IMR-90 (cell line): ENCODE measurements around the gene RAPSN. TPM values are rescaled to one million over a fixed set of nuclear protein-coding genes. Genes with fewer than 3 reads are reported as not detected.

ENCODE experiments used
- ATAC-seq: fragments of 200-7000 bp; cut with Tn5 transposase; 2 replicates; pipeline ENCODE4 v1.9.1; 2020; ENCODE audit warnings: low read depth, mild to moderate bottlenecking, moderate library complexity
- BruUV-seq: library from RNA; stranded (reverse); fragments of 400-500 nt; replicated peaks from 2 replicates; lab custom pipeline; 2021; lab: Mats Ljungman, UMichigan
- CTCF ChIA-PET: fragments of 300-600 bp; formaldehyde crosslinking; extraction: SDS; loops from one replicate; lab custom pipeline; 2021; ENCODE audit warnings: antibody characterized with exemption; lab: Yijun Ruan, JAX
- POLR2A ChIA-PET: fragments of 300-600 bp; sonication (Branson Sonifier 250); formaldehyde crosslinking; loops from one replicate; lab custom pipeline; 2022; ENCODE audit warnings: antibody characterized with exemption; ENCODE audit not compliant: unreplicated experiment; lab: Charles Lee
- DNase-seq: peaks from one replicate; pipeline ENCODE4 v3.0.0; 2013
- H2AFZ ChIP-seq: replicated peaks from 2 replicates; pipeline ENCODE3; 2013; ENCODE audit warnings: low read length, mild to moderate bottlenecking; ENCODE audit not compliant: poor library complexity
- H2AK5ac ChIP-seq: 2 replicates; pipeline ENCODE4 v1.6.1; 2013; ENCODE audit warnings: low read depth, low read length, inconsistent platforms
- H2AK9ac ChIP-seq: replicated peaks from 2 replicates; pipeline ENCODE3; 2013; ENCODE audit warnings: mild to moderate bottlenecking, low read depth, low read length, moderate library complexity; ENCODE audit not compliant: poor library complexity
- H2BK120ac ChIP-seq: 2 replicates; pipeline ENCODE4 v1.6.1; 2013; ENCODE audit warnings: low read depth, low read length, inconsistent platforms
- H2BK15ac ChIP-seq: 3 replicates; pipeline ENCODE4 v1.6.1; 2013; ENCODE audit warnings: low read depth, low read length, inconsistent platforms
- H2BK20ac ChIP-seq: 2 replicates; pipeline ENCODE4 v1.6.1; 2013; ENCODE audit warnings: low read depth, mild to moderate bottlenecking, inconsistent platforms, low read length, moderate library complexity
- H2BK5ac ChIP-seq: 2 replicates; pipeline ENCODE4 v1.6.1; 2013; ENCODE audit warnings: mild to moderate bottlenecking, low read depth, low read length, inconsistent platforms; ENCODE audit not compliant: poor library complexity, severe bottlenecking
- H3K14ac ChIP-seq: replicated peaks from 2 replicates; pipeline ENCODE4 v1.6.1; 2013; ENCODE audit warnings: low read depth, low read length, inconsistent platforms
- H3K18ac ChIP-seq: 2 replicates; pipeline ENCODE4 v1.6.1; 2013; ENCODE audit warnings: low read depth, low read length, control low read depth
- H3K23ac ChIP-seq: 2 replicates; pipeline ENCODE4 v1.6.1; 2013; ENCODE audit warnings: low read depth, low read length, inconsistent platforms
- H3K27ac ChIP-seq: 2 replicates; pipeline ENCODE4 v1.5.1; 2013; ENCODE audit warnings: mild to moderate bottlenecking, control low read depth, low read length; ENCODE audit not compliant: insufficient read depth
- H3K27me3 ChIP-seq: 2 replicates; pipeline ENCODE4 v1.6.1; 2013; ENCODE audit warnings: low read length; ENCODE audit not compliant: control insufficient read depth, insufficient read depth
- H3K36me3 ChIP-seq: 2 replicates; pipeline ENCODE4 v1.6.1; 2013; ENCODE audit warnings: low read length, mixed read lengths; ENCODE audit not compliant: control insufficient read depth, insufficient read depth
- H3K4ac ChIP-seq: 2 replicates; pipeline ENCODE4 v1.6.1; 2013; ENCODE audit warnings: low read depth, low read length, inconsistent platforms
- H3K4me1 ChIP-seq: 2 replicates; pipeline ENCODE4 v1.6.1; 2013; ENCODE audit warnings: low read length, mixed read lengths; ENCODE audit not compliant: control insufficient read depth, insufficient read depth
- H3K4me2 ChIP-seq: 2 replicates; pipeline ENCODE4 v1.6.1; 2013; ENCODE audit warnings: low read depth, mild to moderate bottlenecking, control low read depth, low read length, moderate library complexity
- H3K4me3 ChIP-seq: 2 replicates; pipeline ENCODE4 v1.5.1; 2013; ENCODE audit warnings: low read depth, mild to moderate bottlenecking, control low read depth, low read length, moderate library complexity; ENCODE audit not compliant: insufficient read depth
- H3K56ac ChIP-seq: 2 replicates; pipeline ENCODE4 v1.6.1; 2013; ENCODE audit warnings: low read length, inconsistent platforms; ENCODE audit not compliant: insufficient read depth; ENCODE audit errors: extremely low read depth
- H3K79me1 ChIP-seq, 2 experiments: 2 replicates each; pipeline ENCODE4 v1.6.1; 2013; ENCODE audit warnings: low read length in 2 of 2, inconsistent platforms in 1 of 2, low read depth in 1 of 2
- H3K9ac ChIP-seq: 2 replicates; pipeline ENCODE4 v1.6.1; 2013; ENCODE audit warnings: low read depth, low read length, control low read depth
- H3K9me1 ChIP-seq: 2 replicates; pipeline ENCODE4 v1.6.1; 2013; ENCODE audit warnings: low read length, inconsistent platforms; ENCODE audit not compliant: insufficient read depth
- H3K9me3 ChIP-seq: 2 replicates; pipeline ENCODE4 v1.6.1; 2013; ENCODE audit warnings: low read length; ENCODE audit not compliant: control insufficient read depth, insufficient read depth
- H4K20me1 ChIP-seq: 2 replicates; pipeline ENCODE4 v1.6.1; 2013; ENCODE audit warnings: low read length, inconsistent platforms; ENCODE audit not compliant: insufficient read depth
- H4K5ac ChIP-seq: 2 replicates; pipeline ENCODE4 v1.6.1; 2013; ENCODE audit warnings: mild to moderate bottlenecking, low read depth, low read length, control low read depth
- H4K8ac ChIP-seq, 2 experiments: 2 replicates each; pipeline ENCODE4 v1.6.1; 2013; ENCODE audit warnings: low read depth in 2 of 2, low read length in 2 of 2, control low read depth in 1 of 2, inconsistent platforms in 1 of 2
- H4K91ac ChIP-seq: 2 replicates; pipeline ENCODE4 v1.6.1; 2013; ENCODE audit warnings: low read depth, low read length, inconsistent platforms; ENCODE audit not compliant: insufficient read depth
- BHLHE40 ChIP-seq: fragments of 150-350 bp; IDR thresholded peaks from 2 replicates; pipeline ENCODE4 v1.6.1; 2016; ENCODE audit warnings: mild to moderate bottlenecking, low read depth, low read length
- CEBPB ChIP-seq: IDR thresholded peaks from 2 replicates; pipeline ENCODE4 v1.6.1; 2012; ENCODE audit warnings: low read depth, low read length, improper control_type of control experiment
- CHD1 ChIP-seq: IDR thresholded peaks from 2 replicates; pipeline ENCODE4 v1.6.1; 2012; ENCODE audit warnings: low read depth, low read length, improper control_type of control experiment
- FOS ChIP-seq: fragments of 150-350 bp; IDR thresholded peaks from 2 replicates; pipeline ENCODE4 v1.6.1; 2016; ENCODE audit warnings: low read depth, low read length
- MAZ ChIP-seq: IDR thresholded peaks from 2 replicates; pipeline ENCODE4 v1.6.1; 2012; ENCODE audit warnings: low read depth, mild to moderate bottlenecking, low read length, improper control_type of control experiment, moderate library complexity, borderline replicate concordance
- MXI1 ChIP-seq: IDR thresholded peaks from 2 replicates; pipeline ENCODE4 v1.6.1; 2012; ENCODE audit warnings: low read depth, mild to moderate bottlenecking, low read length, moderate library complexity, borderline replicate concordance
- NFE2L2 ChIP-seq: fragments of 150-350 bp; IDR thresholded peaks from 2 replicates; pipeline ENCODE4 v1.6.1; 2016; ENCODE audit warnings: low read depth, mild to moderate bottlenecking, low read length
- RAD21 ChIP-seq: IDR thresholded peaks from 2 replicates; pipeline ENCODE4 v1.6.1; 2012; ENCODE audit warnings: low read length, improper control_type of control experiment
- RCOR1 ChIP-seq: IDR thresholded peaks from 2 replicates; pipeline ENCODE4 v1.6.1; 2012; ENCODE audit warnings: mild to moderate bottlenecking, low read length, improper control_type of control experiment; ENCODE audit not compliant: insufficient replicate concordance
- RFX5 ChIP-seq: IDR thresholded peaks from 2 replicates; pipeline ENCODE4 v1.8.0; 2012; ENCODE audit warnings: low read depth, mild to moderate bottlenecking, low read length, moderate library complexity
- SMC3 ChIP-seq: fragments of 150-350 bp; IDR thresholded peaks from 2 replicates; pipeline ENCODE4 v1.6.1; 2016; ENCODE audit warnings: low read depth, mild to moderate bottlenecking, antibody characterized with exemption, low read length, moderate library complexity
- dilution Hi-C: fragments of 300-500 bp; cut with HindIII; formaldehyde crosslinking; loops from one replicate; pipeline ENCODE4 v1.14.3; 2018; ENCODE audit warnings: low sequenced_read_pairs; ENCODE audit not compliant: unreplicated experiment
- in situ Hi-C: fragments of 300-500 bp; cut with MboI; formaldehyde crosslinking; loops from 3 replicates; pipeline ENCODE4 v1.14.3; 2019; ENCODE audit warnings: low sequenced_read_pairs, inconsistent platforms, mixed read lengths
- intact Hi-C: fragments of 100-400 bp; cut with micrococcal nuclease; formaldehyde crosslinking; loops from 2 replicates; pipeline ENCODE4 v1.10.0; 2022
- polyA plus RNA-seq, 3 experiments: library from polyadenylated mRNA; depleted of rRNA; stranded (reverse); fragments of >200 nt; gene quantifications; 2 replicates each; pipeline ENCODE4 v1.2.3, GENCODE V29; 2012; ENCODE audit warnings: low replicate concordance in 1 of 3
- total RNA-seq: library from RNA; depleted of rRNA; stranded (reverse); fragments of >200 nt; gene quantifications from 2 replicates; pipeline ENCODE4 v1.2.3, GENCODE V29; 2012
- TF ChIP-seq, protein P1 (sequence below): conservative IDR thresholded peaks from 2 replicates; pipeline ENCODE4 v1.5.1; 2012; ENCODE audit warnings: mild to moderate bottlenecking, low read depth, low read length, improper control_type of control experiment
- TF ChIP-seq, protein P2 (sequence below): fragments of 150-350 bp; IDR thresholded peaks from 2 replicates; pipeline ENCODE4 v1.6.1; 2017; ENCODE audit warnings: mild to moderate bottlenecking, antibody characterized with exemption, low read length, low read depth

Gene RAPSN
- total and polyA plus RNA-seq, 2 of the 4 experiments (the other 2 are of a cell fraction): 0.03 TPM; not detected in 1

DNA sequence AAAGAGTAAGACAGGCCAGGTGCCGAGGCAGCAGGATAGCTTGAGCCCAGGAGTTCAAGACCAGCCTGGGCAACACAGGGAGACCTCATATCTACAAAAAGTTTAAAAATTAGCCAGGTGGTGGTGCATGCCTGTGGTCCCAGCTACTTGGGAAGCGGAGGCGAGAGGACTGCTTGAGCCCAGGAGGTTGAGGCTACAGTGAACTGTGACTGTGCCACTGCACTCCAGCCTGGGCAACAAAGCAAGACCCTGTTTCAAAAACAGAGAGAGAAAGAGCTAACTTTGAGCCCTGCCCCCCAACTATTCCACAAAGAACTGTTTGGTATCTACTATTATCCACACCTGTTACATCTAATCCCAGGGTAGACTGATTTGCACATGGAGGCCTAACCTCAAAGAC, 49.2 kb upstream of the RAPSN start (continued):
- TF ChIP-seq, protein P1, sequence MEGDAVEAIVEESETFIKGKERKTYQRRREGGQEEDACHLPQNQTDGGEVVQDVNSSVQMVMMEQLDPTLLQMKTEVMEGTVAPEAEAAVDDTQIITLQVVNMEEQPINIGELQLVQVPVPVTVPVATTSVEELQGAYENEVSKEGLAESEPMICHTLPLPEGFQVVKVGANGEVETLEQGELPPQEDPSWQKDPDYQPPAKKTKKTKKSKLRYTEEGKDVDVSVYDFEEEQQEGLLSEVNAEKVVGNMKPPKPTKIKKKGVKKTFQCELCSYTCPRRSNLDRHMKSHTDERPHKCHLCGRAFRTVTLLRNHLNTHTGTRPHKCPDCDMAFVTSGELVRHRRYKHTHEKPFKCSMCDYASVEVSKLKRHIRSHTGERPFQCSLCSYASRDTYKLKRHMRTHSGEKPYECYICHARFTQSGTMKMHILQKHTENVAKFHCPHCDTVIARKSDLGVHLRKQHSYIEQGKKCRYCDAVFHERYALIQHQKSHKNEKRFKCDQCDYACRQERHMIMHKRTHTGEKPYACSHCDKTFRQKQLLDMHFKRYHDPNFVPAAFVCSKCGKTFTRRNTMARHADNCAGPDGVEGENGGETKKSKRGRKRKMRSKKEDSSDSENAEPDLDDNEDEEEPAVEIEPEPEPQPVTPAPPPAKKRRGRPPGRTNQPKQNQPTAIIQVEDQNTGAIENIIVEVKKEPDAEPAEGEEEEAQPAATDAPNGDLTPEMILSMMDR: no peak
- TF ChIP-seq RFX5 (no peak), NFE2L2 (no peak), MAZ (no peak), RAD21 (no peak)

DNA sequence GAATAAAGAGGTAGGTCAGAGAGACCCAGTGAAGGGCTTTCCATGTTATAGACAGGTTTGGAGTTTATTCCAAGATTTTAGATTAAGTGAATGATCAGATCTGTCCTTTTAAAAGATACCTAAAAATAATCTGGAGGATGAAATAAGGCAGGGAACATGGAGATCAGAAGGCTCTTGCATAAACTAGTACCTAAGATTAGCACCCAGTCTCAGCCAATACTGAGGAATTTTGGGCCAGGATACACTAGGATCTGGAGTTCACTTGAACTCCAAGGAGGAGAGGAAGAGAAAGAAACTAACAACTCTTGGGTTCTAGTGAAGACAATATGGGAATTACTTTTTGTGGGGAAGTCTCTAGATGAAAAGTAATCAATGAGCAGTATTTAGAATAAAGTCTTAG, 47.9 kb upstream of the RAPSN start:
- H3K4me3 ChIP-seq: no peak overlapping the region
- H2AFZ ChIP-seq: no peak overlapping the region
- H2AK9ac ChIP-seq: no peak overlapping the region
- no peak overlapping the region for H2BK5ac ChIP-seq
- ChIA-PET CTCF (interaction anchor here (0.6 kb wide), 1 partner anchor 25 kb away, joined by 3 read pairs; no protein-coding TSS in a partner anchor), POLR2A (no interaction called here)
- in situ Hi-C loops (no loop called here), intact Hi-C loops (no loop called here), dilution Hi-C loops (no loop called here)
- no peak overlapping the region for H3K56ac ChIP-seq
- no peak overlapping the region for H2AK5ac ChIP-seq
- no peaks in the 10 kb centered on the region for H3K27me3 ChIP-seq
- H3K9ac ChIP-seq: no peak overlapping the region
- H4K20me1 ChIP-seq: peaks cover 48% of the 10 kb centered on the region
- no peak overlapping the region for H3K4ac ChIP-seq
- H3K18ac ChIP-seq: no peak overlapping the region
- H4K5ac ChIP-seq: no peak overlapping the region
- no peak overlapping the region for H2BK15ac ChIP-seq
- no peak for ATAC-seq
- no peaks in the 10 kb centered on the region for H3K9me3 ChIP-seq
- H3K4me2 ChIP-seq: no peak overlapping the region
- H4K8ac ChIP-seq: no peak overlapping the region
- no peak overlapping the region for H3K14ac ChIP-seq
- peaks cover 10% of the 10 kb centered on the region for H3K36me3 ChIP-seq
- peaks cover 9% of the 10 kb centered on the region for H3K4me1 ChIP-seq
- DNase-seq: no peak
- peaks cover 70 to 88% of the 10 kb centered on the region in 2 experiments for H3K79me1 ChIP-seq
- no TSS peak for BruUV-seq
- H4K91ac ChIP-seq: no peak overlapping the region
- H3K23ac ChIP-seq: peak overlapping the region; percentile 39; the same call in 1 of the 2 replicates
- no peak overlapping the region for H2BK20ac ChIP-seq
- no peak overlapping the region for H2BK120ac ChIP-seq
- no peak overlapping the region for H3K27ac ChIP-seq
- H3K9me1 ChIP-seq: peaks cover 17% of the 10 kb centered on the region; the same call in 1 of the 2 replicates
- TF ChIP-seq BHLHE40 (no peak), FOS (no peak), RAD21 (no peak), MXI1 (no peak), MAZ (no peak), SMC3 (no peak), RFX5 (no peak), RCOR1 (no peak), NFE2L2 (no peak), CEBPB (no peak), CHD1 (no peak)
- TF ChIP-seq, protein P2, sequence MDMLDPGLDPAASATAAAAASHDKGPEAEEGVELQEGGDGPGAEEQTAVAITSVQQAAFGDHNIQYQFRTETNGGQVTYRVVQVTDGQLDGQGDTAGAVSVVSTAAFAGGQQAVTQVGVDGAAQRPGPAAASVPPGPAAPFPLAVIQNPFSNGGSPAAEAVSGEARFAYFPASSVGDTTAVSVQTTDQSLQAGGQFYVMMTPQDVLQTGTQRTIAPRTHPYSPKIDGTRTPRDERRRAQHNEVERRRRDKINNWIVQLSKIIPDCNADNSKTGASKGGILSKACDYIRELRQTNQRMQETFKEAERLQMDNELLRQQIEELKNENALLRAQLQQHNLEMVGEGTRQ: no peak
